Activated T-cell treated with anti-CD3 and anti-CD28 coated beads, Interleukin-2, amount 50 U/mL, for 72 hours (primary cell): ENCODE measurements around the gene FAM9C. TPM values are rescaled to one million over a fixed set of nuclear protein-coding genes. Genes with fewer than 3 reads are reported as not detected.
A peak's percentile ranks its signal among the peaks of the same experiment; 100 is the strongest.

Experiments
- ATAC-seq, 2 donors: fragments of 150-1000 bp; cut with Tn5 transposase; replicated peaks in 1 of 2; 2 replicates each; pipeline ENCODE4 v1.10.0; 2021; ENCODE audit warnings: moderate library complexity in 2 of 2, mild to moderate bottlenecking in 1 of 2
- DNase-seq, 2 donors: peaks; one replicate each; pipeline ENCODE4 v3.0.0; 2021 to 2022; ENCODE audit warnings: mixed read lengths in 1 of 2
- H3K27ac Mint-ChIP-seq: one replicate; pipeline ENCODE4 v1.8.0; 2022; ENCODE audit warnings: mild to moderate bottlenecking, moderate library complexity, mixed read lengths
- H3K27me3 Mint-ChIP-seq: one replicate; pipeline ENCODE4 v1.8.0; 2022; ENCODE audit warnings: low read depth, mixed read lengths
- H3K36me3 Mint-ChIP-seq, 2 donors: one replicate each; pipeline ENCODE4 v1.8.0; 2022; ENCODE audit warnings: mixed read lengths in 2 of 2, mild to moderate bottlenecking in 1 of 2; ENCODE audit not compliant: insufficient read depth in 2 of 2
- H3K4me1 Mint-ChIP-seq: one replicate; pipeline ENCODE4 v1.8.0; 2022; ENCODE audit warnings: low read depth, mixed read lengths
- H3K4me3 Mint-ChIP-seq, 2 donors: one replicate each; pipeline ENCODE4 v1.8.0; 2022; ENCODE audit warnings: mild to moderate bottlenecking in 2 of 2, mixed read lengths in 2 of 2, moderate library complexity in 2 of 2
- H3K9me3 Mint-ChIP-seq, 2 donors: one replicate each; pipeline ENCODE4 v1.8.0; 2022; ENCODE audit warnings: mixed read lengths in 2 of 2
- total RNA-seq, 2 donors: library from RNA; stranded (reverse); gene quantifications; one replicate each; pipeline ENCODE4 v1.2.3, GENCODE V29; 2022

Gene FAM9C
- total RNA-seq, 2 donors from 2014 or later: 0.09 TPM; not detected in 1

- H3K9me3 Mint-ChIP-seq: no peaks in the 10 kb centered on the region
- peaks cover 2 to 4% of the 10 kb centered on the region in 2 donors for H3K36me3 Mint-ChIP-seq
- H3K27ac Mint-ChIP-seq: no peak overlapping the region
- no peak overlapping the region for H3K4me3 Mint-ChIP-seq
- no peak for DNase-seq
- H3K4me1 Mint-ChIP-seq: peaks cover 74% of the 10 kb centered on the region
- H3K27me3 Mint-ChIP-seq: peaks cover 25% of the 10 kb centered on the region
- no peak for ATAC-seq
Measured at GRCh38 chrX:12989461-12989860, 55.0 kb downstream of the FAM9C start.

- Mint-ChIP-seq H3K27me3 (peaks cover 20% of the 10 kb centered on the region), H3K4me1 (peaks cover 75% of the 10 kb centered on the region), H3K9me3 (no peaks in the 10 kb centered on the region), H3K36me3 (peaks cover 2 to 4% of the 10 kb centered on the region in 2 donors), H3K27ac (no peak overlapping the region), H3K4me3 (no peak overlapping the region)
- ATAC-seq: no peak
- no peak for DNase-seq
Measured at GRCh38 chrX:12988797-12989196, 55.6 kb downstream of the FAM9C start.

GRCh38 chrX:12987900-12988594 lies 56.4 kb downstream of the FAM9C start:
- ATAC-seq: no peak

GRCh38 chrX:12987340-12987739 lies 57.1 kb downstream of the FAM9C start:
- Mint-ChIP-seq H3K27me3 (peaks cover 27% of the 10 kb centered on the region), H3K4me1 (peaks cover 85% of the 10 kb centered on the region), H3K36me3 (peaks cover 2 to 4% of the 10 kb centered on the region in 2 donors), H3K27ac (peak overlapping the region; percentile 40), H3K4me3 (peak overlapping the region; percentile 11 to 77), H3K9me3 (no peaks in the 10 kb centered on the region)
- DNase-seq (no peak), ATAC-seq (no peak)

More at GRCh38 chrX:12987900-12988594, 56.4 kb downstream of the FAM9C start:
- Mint-ChIP-seq H3K27ac (no peak overlapping the region), H3K4me1 (peaks cover 80% of the 10 kb centered on the region), H3K27me3 (peaks cover 26% of the 10 kb centered on the region), H3K4me3 (peak overlapping the region; percentile 11 to 25), H3K36me3 (peaks cover 2 to 4% of the 10 kb centered on the region in 2 donors), H3K9me3 (no peaks in the 10 kb centered on the region)
- no peak for DNase-seq

GRCh38 chrX:12986886-12987285 lies 57.5 kb downstream of the FAM9C start:
- no peak for ATAC-seq
- Mint-ChIP-seq H3K27me3 (peaks cover 27% of the 10 kb centered on the region), H3K4me3 (peak overlapping the region; percentile 11 to 77), H3K36me3 (peaks cover 2 to 4% of the 10 kb centered on the region in 2 donors), H3K4me1 (peaks cover 85% of the 10 kb centered on the region), H3K27ac (peak overlapping the region; percentile 88), H3K9me3 (no peaks in the 10 kb centered on the region)
- no peak for DNase-seq

GRCh38 chrX:12986164-12986779 lies 58.1 kb downstream of the FAM9C start:
- H3K9me3 Mint-ChIP-seq: no peaks in the 10 kb centered on the region
- H3K36me3 Mint-ChIP-seq: peaks cover 2 to 4% of the 10 kb centered on the region in 2 donors
- ATAC-seq (peak in 1 of 2 donors; percentile 8), DNase-seq (no peak)
- peak overlapping the region; percentile 88 for H3K27ac Mint-ChIP-seq
- H3K4me3 Mint-ChIP-seq: peak overlapping the region; percentile 11 to 77
- H3K4me1 Mint-ChIP-seq: peaks cover 86% of the 10 kb centered on the region
- peaks cover 27% of the 10 kb centered on the region for H3K27me3 Mint-ChIP-seq

Other genes with a start within 250 kb of the FAM9C start
- under 1 TPM; 0.05 to 0.23 TPM for gene TLR7, start 177.5 kb downstream of the FAM9C start, total RNA-seq
- not detected for gene TLR8, start 138.0 kb downstream of the FAM9C start, total RNA-seq
- 1,000 to 10,000 TPM; 4,011 to 4,477 TPM for gene TMSB4X, start 69.5 kb downstream of the FAM9C start, total RNA-seq